ENCODE results near the gene TRPV2.

Gene TRPV2

GRCh38 chr17:16465861-16466338, 50.5 kb downstream of the TRPV2 start:
- in situ Hi-C loops (cut with MboI; ENCODE audit: low pct_unique_long_range_greater_than_20kb, low sequenced_read_pairs): no loop called here
- no peak for DNase-seq

- in situ Hi-C loops (cut with MboI; ENCODE audit: low pct_unique_long_range_greater_than_20kb, low sequenced_read_pairs): no loop called here
- DNase-seq: no peak
Observed at GRCh38 chr17:16466407-16466806, 51.0 kb downstream of the TRPV2 start.

- in situ Hi-C loops (cut with MboI; ENCODE audit: low pct_unique_long_range_greater_than_20kb, low sequenced_read_pairs): no loop called here
- DNase-seq: no peak
Observed at GRCh38 chr17:16467044-16467443, 51.7 kb downstream of the TRPV2 start.

- in situ Hi-C loops (cut with MboI; ENCODE audit: low pct_unique_long_range_greater_than_20kb, low sequenced_read_pairs): no loop called here
- no peak for DNase-seq
Observed at GRCh38 chr17:16467886-16468285, 52.5 kb downstream of the TRPV2 start.

DNA sequence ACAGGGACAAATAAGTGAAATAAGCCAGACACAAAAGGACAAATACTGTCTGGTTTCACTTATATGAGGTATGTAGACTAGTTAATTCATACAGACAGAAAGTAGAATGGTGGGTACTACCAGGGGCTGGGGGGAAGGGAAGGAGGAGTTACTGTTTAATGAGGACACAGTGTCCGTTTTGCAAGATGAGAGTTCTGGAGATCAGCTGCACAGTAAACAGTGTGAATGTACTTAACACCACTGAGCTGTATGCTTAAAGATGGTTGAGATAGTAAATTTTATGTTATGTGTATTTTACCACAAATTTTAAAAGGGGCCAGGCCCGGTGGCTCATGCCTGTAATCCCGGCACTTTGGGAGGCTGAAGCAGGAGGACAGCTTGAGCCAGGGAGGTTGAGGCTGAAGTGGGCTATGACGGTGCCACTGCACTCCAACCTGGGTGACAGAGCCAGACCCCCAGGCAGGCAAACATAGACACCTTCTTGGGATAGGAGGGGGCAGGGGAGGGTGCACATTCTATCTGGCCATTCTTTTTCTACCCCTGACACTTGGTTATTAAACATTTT, 53.1 kb downstream of the TRPV2 start:
- DNase-seq: no peak
- in situ Hi-C loops (cut with MboI; ENCODE audit: low pct_unique_long_range_greater_than_20kb, low sequenced_read_pairs): no loop called here

DNA sequence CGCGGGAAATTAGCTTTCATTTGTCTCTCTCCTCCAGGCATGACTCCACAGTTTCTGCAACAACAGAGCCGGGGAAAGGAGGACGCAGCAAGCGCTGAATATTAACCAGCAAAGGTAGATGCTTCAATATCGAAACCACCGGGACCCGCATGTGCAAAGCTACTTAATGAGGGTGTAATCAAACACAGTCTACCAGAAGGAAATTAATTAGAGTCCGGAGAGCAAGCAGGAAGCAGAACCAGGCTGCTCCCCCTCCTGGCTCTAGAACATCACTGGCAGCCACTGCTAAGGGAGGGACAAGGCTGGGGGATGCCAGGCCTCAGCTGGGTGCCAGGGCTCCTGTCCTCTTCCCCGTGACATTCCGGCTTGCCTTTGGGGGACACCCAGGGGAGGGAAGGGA, 54.9 kb downstream of the TRPV2 start:
- in situ Hi-C loops (cut with MboI; ENCODE audit: low pct_unique_long_range_greater_than_20kb, low sequenced_read_pairs): no loop called here
- no peak for DNase-seq

DNA sequence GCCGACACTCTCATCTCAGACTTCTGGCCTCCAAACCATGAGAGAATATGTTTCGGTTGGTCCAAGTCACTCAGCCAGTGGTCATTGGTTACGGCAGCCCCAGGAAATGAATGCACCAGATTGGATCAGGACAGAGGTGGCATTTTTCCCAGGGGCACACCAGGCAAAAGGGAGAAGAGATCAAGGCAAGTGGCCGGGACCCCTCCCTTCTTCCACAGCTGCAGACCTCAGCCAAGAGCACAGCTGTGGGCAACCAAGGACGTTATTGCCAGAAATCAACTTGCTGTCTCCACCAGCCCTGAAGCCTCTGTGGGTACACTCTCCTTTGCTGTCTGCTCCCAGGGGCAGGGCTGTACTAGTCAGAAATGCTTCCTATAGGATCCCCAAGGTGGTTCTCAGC, 55.9 kb downstream of the TRPV2 start:
- in situ Hi-C loops (cut with MboI; ENCODE audit: low pct_unique_long_range_greater_than_20kb, low sequenced_read_pairs): no loop called here
- DNase-seq: no peak

- no peak for DNase-seq
- in situ Hi-C loops (cut with MboI; ENCODE audit: low pct_unique_long_range_greater_than_20kb, low sequenced_read_pairs): no loop called here
Observed at GRCh38 chr17:16472539-16472938, 57.2 kb downstream of the TRPV2 start.

DNA sequence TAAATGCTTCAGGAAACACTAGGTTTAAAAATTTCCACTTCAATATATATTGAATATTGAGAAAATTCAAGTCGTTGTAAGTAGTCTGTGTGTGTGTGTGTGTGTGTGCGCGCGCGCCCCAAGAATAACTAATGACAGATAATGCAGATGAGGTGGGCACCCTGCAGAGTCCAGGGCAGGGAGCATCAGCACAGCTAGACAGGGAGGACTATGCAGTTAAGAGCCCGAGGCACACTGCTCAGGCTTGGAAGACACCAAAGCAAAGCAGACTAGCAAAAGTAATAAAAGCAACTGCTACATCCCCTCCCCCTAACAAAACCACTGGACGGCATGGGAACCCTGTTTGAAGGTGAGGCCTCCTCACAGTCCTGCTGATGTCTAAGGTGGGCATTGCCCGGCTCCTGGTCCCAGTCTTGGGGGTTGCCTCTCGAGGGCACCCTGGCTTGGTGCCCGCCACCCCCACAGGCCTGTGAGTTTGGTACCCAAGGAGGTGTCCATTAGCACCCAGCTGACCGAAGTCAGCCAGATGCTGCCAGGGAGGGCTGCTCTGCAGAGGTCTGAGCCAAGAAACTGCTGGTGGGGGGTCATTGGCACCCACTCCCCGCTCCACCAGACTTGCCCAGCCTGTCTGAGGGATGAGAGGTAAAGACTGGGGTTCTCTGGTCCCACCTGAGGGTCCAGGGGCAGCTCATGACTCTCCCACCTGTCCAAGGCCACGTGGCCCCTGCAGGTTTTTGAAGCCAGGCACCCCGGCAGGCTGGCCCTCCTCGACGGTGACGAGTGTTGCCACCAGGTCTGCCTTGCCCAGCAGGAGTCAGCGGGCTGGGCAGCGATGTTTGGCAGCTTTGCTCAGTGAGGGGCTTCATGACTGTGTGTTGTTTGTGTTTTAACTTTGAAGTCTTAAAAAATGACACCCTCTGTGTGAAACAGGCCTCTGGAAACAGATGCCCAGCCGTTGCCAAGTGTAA, 58.0 kb downstream of the TRPV2 start:
- DNase-seq: no peak
- in situ Hi-C loops (cut with MboI; ENCODE audit: low pct_unique_long_range_greater_than_20kb, low sequenced_read_pairs): no loop called here

GRCh38 chr17:16474012-16474725, 58.8 kb downstream of the TRPV2 start:
- in situ Hi-C loops (cut with MboI; ENCODE audit: low pct_unique_long_range_greater_than_20kb, low sequenced_read_pairs): no loop called here
- no peak for DNase-seq

- in situ Hi-C loops (cut with MboI; ENCODE audit: low pct_unique_long_range_greater_than_20kb, low sequenced_read_pairs): no loop called here
- DNase-seq: no peak
Observed at GRCh38 chr17:16475179-16475704, 59.9 kb downstream of the TRPV2 start.

DNA sequence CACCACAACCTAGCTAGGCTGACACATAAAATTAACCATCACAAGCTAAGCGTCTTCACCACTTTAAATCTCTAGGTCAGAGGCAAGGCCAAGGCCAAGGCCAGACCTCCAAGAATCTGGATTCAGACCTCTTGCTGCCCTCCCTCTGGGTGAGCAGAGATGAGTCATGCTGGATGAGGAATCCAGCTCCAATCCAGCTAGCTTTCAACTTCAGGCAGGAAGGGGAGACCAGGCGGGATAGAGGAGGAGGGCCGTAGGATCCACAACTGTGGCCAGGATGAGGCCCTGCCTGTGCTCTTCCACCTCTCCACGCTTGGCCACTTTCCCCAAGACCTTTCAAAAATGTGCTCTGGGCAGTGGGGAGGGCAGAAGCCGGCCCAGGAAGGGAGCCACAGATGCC, 61.9 kb downstream of the TRPV2 start:
- no peak for DNase-seq

DNA sequence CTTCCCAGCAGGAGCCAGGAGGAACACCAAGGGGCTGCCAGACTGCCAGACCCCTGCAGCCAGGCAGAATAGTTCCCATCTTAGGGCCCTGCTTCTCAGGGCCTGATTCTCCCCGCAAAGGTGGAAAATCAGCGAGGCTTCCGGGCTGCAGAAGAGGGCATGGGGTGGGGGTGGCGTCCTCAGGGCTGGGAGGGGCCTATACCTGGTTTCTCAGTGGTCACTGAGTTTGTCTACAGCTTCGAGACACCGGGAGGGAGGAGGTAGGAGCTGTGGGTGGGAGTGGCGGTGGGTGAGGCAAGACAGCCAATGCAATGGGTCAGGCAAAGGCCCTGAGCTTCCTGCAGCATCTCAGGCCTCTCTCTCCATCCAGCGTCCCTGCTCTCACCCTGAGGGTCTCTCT, 62.3 kb downstream of the TRPV2 start:
- DNase-seq: no peak
- in situ Hi-C loops (cut with MboI; ENCODE audit: low pct_unique_long_range_greater_than_20kb, low sequenced_read_pairs): no loop called here

More for the DNA sequence above, 61.9 kb downstream of the TRPV2 start:
- in situ Hi-C loops (cut with MboI; ENCODE audit: low pct_unique_long_range_greater_than_20kb, low sequenced_read_pairs): no loop called here

GRCh38 chr17:16478649-16479048, 63.3 kb downstream of the TRPV2 start:
- in situ Hi-C loops (cut with MboI; ENCODE audit: low pct_unique_long_range_greater_than_20kb, low sequenced_read_pairs): no loop called here
- DNase-seq: no peak

- no peak for DNase-seq
- in situ Hi-C loops (cut with MboI; ENCODE audit: low pct_unique_long_range_greater_than_20kb, low sequenced_read_pairs): no loop called here
Observed at GRCh38 chr17:16479264-16479663, 63.9 kb downstream of the TRPV2 start.

DNA sequence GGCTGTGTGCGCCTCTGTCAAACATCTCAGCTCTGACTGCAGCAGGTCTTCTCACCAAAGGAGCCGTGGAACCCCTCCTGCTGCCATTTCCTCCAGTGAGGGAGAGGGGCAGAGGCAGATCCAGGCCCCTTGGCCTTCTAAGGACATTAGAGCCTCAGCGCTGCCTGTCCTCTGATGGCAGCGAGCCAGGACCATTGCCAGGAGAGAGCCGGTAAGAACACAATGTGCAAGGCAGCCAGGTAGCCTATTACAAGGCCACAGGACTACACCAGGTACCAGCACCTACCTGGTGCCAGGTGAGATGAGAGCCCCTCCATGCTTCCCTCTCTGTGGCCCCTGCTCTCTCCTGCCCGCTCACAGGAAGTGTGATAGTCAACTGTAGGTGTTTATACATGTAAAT, 65.6 kb downstream of the TRPV2 start:
- in situ Hi-C loops (cut with MboI; ENCODE audit: low pct_unique_long_range_greater_than_20kb, low sequenced_read_pairs): no loop called here
- no peak for DNase-seq

GRCh38 chr17:16482253-16482652, 66.9 kb downstream of the TRPV2 start:
- in situ Hi-C loops (cut with MboI; ENCODE audit: low pct_unique_long_range_greater_than_20kb, low sequenced_read_pairs): no loop called here
- no peak for DNase-seq

GRCh38 chr17:16483021-16483645, 67.8 kb downstream of the TRPV2 start:
- no peak for DNase-seq
- in situ Hi-C loops (cut with MboI; ENCODE audit: low pct_unique_long_range_greater_than_20kb, low sequenced_read_pairs): no loop called here

GRCh38 chr17:16484445-16485175, 69.2 kb downstream of the TRPV2 start:
- in situ Hi-C loops (cut with MboI; ENCODE audit: low pct_unique_long_range_greater_than_20kb, low sequenced_read_pairs): no loop called here
- DNase-seq: no peak
